H9 (cell line): ENCODE results near the gene TEKT5. TPM values are rescaled to one million over a fixed set of nuclear protein-coding genes. Genes with fewer than 3 reads are reported as not detected.

ENCODE experiments used
- DNase-seq: peaks from one replicate; pipeline ENCODE4 v3.0.0-alpha.2; 2017
- H2AFZ ChIP-seq: one replicate; pipeline ENCODE4 v1.6.1; 2013; ENCODE audit warnings: mild to moderate bottlenecking, low read length, control low read depth, moderate library complexity
- H2AK5ac ChIP-seq: 2 replicates; pipeline ENCODE4 v1.6.1; 2013; ENCODE audit warnings: low read length, control low read depth, mixed read lengths; ENCODE audit not compliant: insufficient read length
- H2BK120ac ChIP-seq: one replicate; pipeline ENCODE4 v1.6.1; 2013; ENCODE audit warnings: low read depth, mild to moderate bottlenecking, low read length, control low read depth, inconsistent platforms; ENCODE audit not compliant: poor library complexity, severe bottlenecking
- H2BK12ac ChIP-seq: 2 replicates; pipeline ENCODE4 v1.6.1; 2013; ENCODE audit warnings: low read length, control low read depth, mixed read lengths, low read depth; ENCODE audit not compliant: insufficient read length
- H2BK15ac ChIP-seq: 2 replicates; pipeline ENCODE4 v1.6.1; 2013; ENCODE audit warnings: low read depth, low read length, control low read depth
- H2BK20ac ChIP-seq: one replicate; pipeline ENCODE4 v1.6.1; 2013; ENCODE audit warnings: low read depth, mild to moderate bottlenecking, low read length, control low read depth, inconsistent platforms; ENCODE audit not compliant: poor library complexity, severe bottlenecking
- H2BK5ac ChIP-seq: 2 replicates; pipeline ENCODE4 v1.6.1; 2013; ENCODE audit warnings: low read length, control low read depth, mixed read lengths; ENCODE audit not compliant: insufficient read length
- H3K14ac ChIP-seq: 2 replicates; pipeline ENCODE4 v1.6.1; 2013; ENCODE audit warnings: low read length, control low read depth; ENCODE audit not compliant: insufficient read depth
- H3K18ac ChIP-seq: 2 replicates; pipeline ENCODE4 v1.6.1; 2013; ENCODE audit warnings: low read depth, mild to moderate bottlenecking, mixed read lengths, low read length, control low read depth; ENCODE audit not compliant: insufficient read length
- H3K23ac ChIP-seq: 2 replicates; pipeline ENCODE4 v1.6.1; 2013; ENCODE audit warnings: low read length, control low read depth, mixed read lengths, low read depth; ENCODE audit not compliant: insufficient read length
- H3K23me2 ChIP-seq: 2 replicates; pipeline ENCODE4 v1.6.1; 2013; ENCODE audit warnings: low read depth, mild to moderate bottlenecking, mixed read lengths, low read length, control low read depth; ENCODE audit not compliant: insufficient read length, poor library complexity, severe bottlenecking
- H3K27ac ChIP-seq: 2 replicates; pipeline ENCODE4 v1.5.1; 2013; ENCODE audit warnings: low read length, control low read depth, mixed read lengths, low read depth; ENCODE audit not compliant: insufficient read length
- H3K27me3 ChIP-seq: 2 replicates; pipeline ENCODE4 v1.6.1; 2013; ENCODE audit warnings: low read length, control low read depth, inconsistent platforms; ENCODE audit not compliant: insufficient read depth
- H3K4ac ChIP-seq: 2 replicates; pipeline ENCODE4 v1.6.1; 2013; ENCODE audit warnings: low read depth, mild to moderate bottlenecking, control low read depth, inconsistent platforms, low read length, moderate library complexity
- H3K4me1 ChIP-seq: 2 replicates; pipeline ENCODE4 v1.6.1; 2013; ENCODE audit warnings: low read length, control low read depth, inconsistent platforms; ENCODE audit not compliant: insufficient read depth
- H3K4me2 ChIP-seq: 2 replicates; pipeline ENCODE4 v1.6.1; 2013; ENCODE audit warnings: low read length, control low read depth, mixed read lengths; ENCODE audit not compliant: insufficient read length, insufficient read depth
- H3K56ac ChIP-seq: 2 replicates; pipeline ENCODE4 v1.6.1; 2013; ENCODE audit warnings: low read depth, mild to moderate bottlenecking, mixed read lengths, low read length, control low read depth; ENCODE audit not compliant: insufficient read length
- H3K79me1 ChIP-seq: 2 replicates; pipeline ENCODE4 v1.6.1; 2013; ENCODE audit warnings: low read depth, mild to moderate bottlenecking, moderate library complexity, low read length, control low read depth, inconsistent platforms; ENCODE audit not compliant: insufficient read depth, poor library complexity, severe bottlenecking
- H3K79me2 ChIP-seq: 2 replicates; pipeline ENCODE4 v1.6.1; 2013; ENCODE audit warnings: low read length, control low read depth, inconsistent platforms; ENCODE audit not compliant: insufficient read depth
- H3K9ac ChIP-seq: 2 replicates; pipeline ENCODE4 v1.6.1; 2013; ENCODE audit warnings: low read length, control low read depth, mixed read lengths; ENCODE audit not compliant: insufficient read length; ENCODE audit errors: extremely low read depth
- H3K9me3 ChIP-seq: one replicate; pipeline ENCODE4 v1.6.1; 2013; ENCODE audit warnings: low read depth, low read length, inconsistent platforms; ENCODE audit not compliant: control insufficient read depth
- H3T11ph ChIP-seq: one replicate; pipeline ENCODE4 v1.6.1; 2013; ENCODE audit warnings: mild to moderate bottlenecking, low read length, control low read depth, inconsistent platforms
- H4K20me1 ChIP-seq: one replicate; pipeline ENCODE4 v1.6.1; 2013; ENCODE audit not compliant: control insufficient read depth, insufficient read length, insufficient read depth
- H4K5ac ChIP-seq: 2 replicates; pipeline ENCODE4 v1.6.1; 2013; ENCODE audit warnings: low read depth, mild to moderate bottlenecking, mixed read lengths, low read length, control low read depth; ENCODE audit not compliant: insufficient read length
- H4K8ac ChIP-seq: replicated peaks from 2 replicates; pipeline ENCODE4 v1.6.1; 2013; ENCODE audit warnings: low read length, control low read depth, mixed read lengths, low read depth; ENCODE audit not compliant: insufficient read length
- H4K91ac ChIP-seq: 2 replicates; pipeline ENCODE4 v1.6.1; 2013; ENCODE audit warnings: low read depth, mild to moderate bottlenecking, moderate library complexity, mixed read lengths, low read length, control low read depth; ENCODE audit not compliant: insufficient read length
- H3K27ac Mint-ChIP-seq, 3 experiments: 2 replicates in 2 of 3; 3 replicates in 1 of 3; pipeline ENCODE4 v1.8.0; 2020 to 2021; ENCODE audit warnings: mixed read lengths in 3 of 3, mild to moderate bottlenecking in 1 of 3, moderate library complexity in 1 of 3
- H3K27me3 Mint-ChIP-seq: 2 replicates; pipeline ENCODE4 v1.8.0; 2021; ENCODE audit warnings: low read depth, mild to moderate bottlenecking, moderate library complexity, mixed read lengths
- H3K36me3 Mint-ChIP-seq, 3 experiments: 2 replicates in 2 of 3; 3 replicates in 1 of 3; pipeline ENCODE4 v1.8.0; 2020 to 2021; ENCODE audit warnings: low read depth in 3 of 3, mixed read lengths in 3 of 3; ENCODE audit not compliant: insufficient read depth in 1 of 3
- H3K4me1 Mint-ChIP-seq, 2 experiments: 2 replicates each; pipeline ENCODE4 v1.8.0; 2020; ENCODE audit warnings: mixed read lengths in 2 of 2
- H3K4me3 Mint-ChIP-seq, 2 experiments: 2 replicates in 1 of 2; 3 replicates in 1 of 2; pipeline ENCODE4 v1.8.0; 2020 to 2021; ENCODE audit warnings: mild to moderate bottlenecking in 2 of 2, mixed read lengths in 2 of 2, moderate library complexity in 1 of 2
- H3K9me3 Mint-ChIP-seq, 2 experiments: 2 replicates in 1 of 2; 3 replicates in 1 of 2; pipeline ENCODE4 v1.8.0; 2020; ENCODE audit warnings: mild to moderate bottlenecking in 2 of 2, mixed read lengths in 2 of 2, moderate library complexity in 1 of 2
- CTCF ChIP-seq: fragments of 200-600 bp; sonication (generic); conservative IDR thresholded peaks from 3 replicates; pipeline ENCODE4 v1.8.0; 2021; ENCODE audit warnings: antibody characterized with exemption, mild to moderate bottlenecking
- WGBS: extraction: QIAGEN DNeasy Blood & Tissue Kit; methylation state at CpG from one replicate; pipeline ENCODE4 v1.1.7; 2013; ENCODE audit warnings: missing lambda C conversion rate, low lambda C conversion rate, mixed read lengths; ENCODE audit not compliant: insufficient read length; ENCODE audit errors: extremely low coverage; 5-methylcytosine and 5-hydroxymethylcytosine counted together
- total RNA-seq: library from RNA; stranded (reverse); gene quantifications from 2 replicates; pipeline ENCODE4 v1.2.1, GENCODE V29; 2021

Gene TEKT5
- total RNA-seq, 1 experiment from 2014 or later: 0.31 TPM

- peaks cover 46 to 68% of the 10 kb centered on the region in 2 experiments for H3K4me1 Mint-ChIP-seq
- peaks cover 24% of the 10 kb centered on the region for H3K27me3 Mint-ChIP-seq
- peaks cover 3% of the 10 kb centered on the region for H3K23me2 ChIP-seq
- no peak for TF ChIP-seq CTCF
- no peaks in the 10 kb centered on the region for H4K20me1 ChIP-seq
- H3K4me1 ChIP-seq: peaks cover 10% of the 10 kb centered on the region; the same call in 1 of the 2 replicates
- H3K4me3 Mint-ChIP-seq: peak overlapping the region; percentile 63 to 77
- H3T11ph ChIP-seq: no peak overlapping the region
- H3K9ac ChIP-seq: peak overlapping the region; percentile 9
- H3K18ac ChIP-seq: no peak overlapping the region
- no peak overlapping the region for H3K23ac ChIP-seq
- no peak overlapping the region for H3K27ac Mint-ChIP-seq
- no peaks in the 10 kb centered on the region for H3K27me3 ChIP-seq
- no peak overlapping the region for H4K8ac ChIP-seq
- H2BK15ac ChIP-seq: no peak overlapping the region
- H3K14ac ChIP-seq: no peak overlapping the region
- no peak overlapping the region for H3K4ac ChIP-seq
- no peaks in the 10 kb centered on the region for H3K79me1 ChIP-seq
- H3K79me2 ChIP-seq: no peaks in the 10 kb centered on the region
- H2BK12ac ChIP-seq: no peak overlapping the region
- no CpG with 5 or more reads among the region's 6 CpGs for WGBS
- peaks cover 0 to 4% (median 2%) of the 10 kb centered on the region in 3 experiments; a peak in 2 of 7 replicates for H3K36me3 Mint-ChIP-seq
- H3K27ac ChIP-seq: no peak overlapping the region
- no peak overlapping the region for H2AFZ ChIP-seq
- no peaks in the 10 kb centered on the region for H3K9me3 ChIP-seq
- H4K5ac ChIP-seq: no peak overlapping the region
- no peak overlapping the region for H2BK20ac ChIP-seq
- H2BK5ac ChIP-seq: no peak overlapping the region
- no peak overlapping the region for H3K56ac ChIP-seq
- no peak overlapping the region for H2BK120ac ChIP-seq
- peak overlapping the region; percentile 53 for H3K4me2 ChIP-seq
- H4K91ac ChIP-seq: no peak overlapping the region
- no peak for DNase-seq
- no peak overlapping the region for H2AK5ac ChIP-seq
- H3K9me3 Mint-ChIP-seq: peaks cover 0 to 7% of the 10 kb centered on the region in 2 experiments; a peak in 4 of 5 replicates
Observed at GRCh38 chr16:10579575-10579964, 115.2 kb downstream of the TEKT5 start.
